BLaER1 treated with 17β-estradiol and CSF1 and Interleukin-3, amounts not matched to agents 10 nM and 100 nM (cell line): ENCODE results near the gene SEL1L2.

Experiments used
- H3K27ac ChIP-seq, 11 experiments: shearing (Covaris generic); formaldehyde crosslinking; 2 replicates each; pipeline ENCODE4 v1.8.1; 2022
- H3K27me3 ChIP-seq, 11 experiments: shearing (Covaris generic); formaldehyde crosslinking; 2 replicates each; pipeline ENCODE4 v1.8.1; 2022
- H3K36me3 ChIP-seq, 11 experiments: shearing (Covaris generic); formaldehyde crosslinking; 2 replicates each; pipeline ENCODE4 v1.8.1; 2022
- H3K4me1 ChIP-seq, 10 experiments: shearing (Covaris generic); formaldehyde crosslinking; 2 replicates each; pipeline ENCODE4 v1.8.1; 2022
- H3K4me2 ChIP-seq, 11 experiments: shearing (Covaris generic); formaldehyde crosslinking; 2 replicates each; pipeline ENCODE4 v1.8.1; 2022
- H3K4me3 ChIP-seq, 10 experiments: shearing (Covaris generic); formaldehyde crosslinking; 2 replicates each; pipeline ENCODE4 v1.8.1; 2022
- H3K9ac ChIP-seq, 11 experiments: shearing (Covaris generic); formaldehyde crosslinking; 2 replicates each; pipeline ENCODE4 v1.8.1; 2022
- H3K9me3 ChIP-seq, 11 experiments: shearing (Covaris generic); formaldehyde crosslinking; replicated peaks in 1 of 11; 2 replicates each; pipeline ENCODE4 v1.8.1; 2022
- H4K20me1 ChIP-seq, 11 experiments: shearing (Covaris generic); formaldehyde crosslinking; 2 replicates each; pipeline ENCODE4 v1.8.1; 2022
- Cebpa-rat ChIP-seq, 11 experiments: shearing (Covaris generic); IDR thresholded peaks; 2 replicates each; pipeline ENCODE4 v1.8.1; 2022

Gene SEL1L2

DNA sequence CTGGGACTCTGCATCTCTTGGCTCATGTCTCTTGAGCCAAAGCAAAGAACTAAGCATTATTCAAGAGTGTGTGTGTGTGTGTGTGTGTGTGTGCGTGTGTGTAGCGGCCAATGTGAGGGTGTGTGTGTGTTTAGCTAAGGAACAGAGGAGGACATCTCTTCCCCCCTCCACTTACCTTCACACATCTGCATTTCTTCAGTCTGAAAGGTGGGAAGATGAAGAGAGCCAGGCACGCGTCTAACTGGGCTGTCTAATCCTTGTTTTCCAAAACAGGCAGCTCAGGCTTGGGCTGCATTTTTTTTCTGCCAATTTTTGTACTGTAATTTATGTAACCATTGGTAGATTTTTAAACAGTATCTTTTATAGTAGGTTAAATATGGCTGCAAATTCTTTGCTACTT lies 146.1 kb downstream of the SEL1L2 start:
- Histone ChIP-seq H3K27me3 (no peaks in the 10 kb centered on the region), H3K9ac (no peak overlapping the region), H3K27ac (no peak overlapping the region), H3K9me3 (peaks cover 0 to 9% (median 0%) of the 10 kb centered on the region in 11 experiments; a peak in 5 of 22 replicates), H3K4me3 (no peak overlapping the region), H3K36me3 (no peaks in the 10 kb centered on the region), H4K20me1 (no peaks in the 10 kb centered on the region), H3K4me2 (no peak overlapping the region), H3K4me1 (no peaks in the 10 kb centered on the region)
- TF ChIP-seq Cebpa-rat (IDR thresholded peaks at IDR 0.05) = no peak

DNA sequence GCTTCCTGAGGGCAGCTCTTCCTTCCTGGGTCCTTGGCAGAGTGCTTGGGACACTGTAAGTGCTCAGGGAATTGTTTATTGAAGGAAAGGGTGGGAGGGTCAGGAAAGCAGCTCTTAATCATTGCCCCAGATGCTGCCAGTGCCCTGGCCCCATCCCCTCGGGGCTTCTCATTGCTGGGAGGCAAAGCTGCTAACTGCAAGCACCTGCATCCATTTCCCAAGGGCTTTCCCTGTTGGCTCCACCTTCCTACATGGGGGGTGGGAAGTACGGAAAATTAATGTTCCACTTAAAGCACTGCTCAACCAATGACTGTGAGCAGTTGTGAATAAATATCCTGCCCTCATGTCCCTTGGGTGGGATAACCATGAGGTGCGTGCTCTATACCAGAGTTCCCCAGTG lies 149.2 kb downstream of the SEL1L2 start:
- H3K4me1 ChIP-seq = no peaks in the 10 kb centered on the region
- H3K4me2 ChIP-seq = no peak overlapping the region
- H3K9ac ChIP-seq = no peak overlapping the region
- no peaks in the 10 kb centered on the region for H3K27me3 ChIP-seq
- no peak overlapping the region for H3K27ac ChIP-seq
- no peak overlapping the region for H3K4me3 ChIP-seq
- H4K20me1 ChIP-seq = no peaks in the 10 kb centered on the region
- H3K9me3 ChIP-seq = no peaks in the 10 kb centered on the region
- TF ChIP-seq Cebpa-rat (IDR thresholded peaks at IDR 0.05) = no peak
- H3K36me3 ChIP-seq = no peaks in the 10 kb centered on the region

- Histone ChIP-seq H3K4me3 (no peak overlapping the region), H3K9me3 (no peaks in the 10 kb centered on the region), H3K36me3 (no peaks in the 10 kb centered on the region), H3K4me1 (no peaks in the 10 kb centered on the region), H3K27me3 (no peaks in the 10 kb centered on the region), H3K4me2 (no peak overlapping the region), H3K9ac (no peak overlapping the region), H3K27ac (no peak overlapping the region), H4K20me1 (no peaks in the 10 kb centered on the region)
- TF ChIP-seq Cebpa-rat (IDR thresholded peaks at IDR 0.05) = no peak
Measured at GRCh38 chr20:13840093-13840465, 150.3 kb downstream of the SEL1L2 start.

DNA sequence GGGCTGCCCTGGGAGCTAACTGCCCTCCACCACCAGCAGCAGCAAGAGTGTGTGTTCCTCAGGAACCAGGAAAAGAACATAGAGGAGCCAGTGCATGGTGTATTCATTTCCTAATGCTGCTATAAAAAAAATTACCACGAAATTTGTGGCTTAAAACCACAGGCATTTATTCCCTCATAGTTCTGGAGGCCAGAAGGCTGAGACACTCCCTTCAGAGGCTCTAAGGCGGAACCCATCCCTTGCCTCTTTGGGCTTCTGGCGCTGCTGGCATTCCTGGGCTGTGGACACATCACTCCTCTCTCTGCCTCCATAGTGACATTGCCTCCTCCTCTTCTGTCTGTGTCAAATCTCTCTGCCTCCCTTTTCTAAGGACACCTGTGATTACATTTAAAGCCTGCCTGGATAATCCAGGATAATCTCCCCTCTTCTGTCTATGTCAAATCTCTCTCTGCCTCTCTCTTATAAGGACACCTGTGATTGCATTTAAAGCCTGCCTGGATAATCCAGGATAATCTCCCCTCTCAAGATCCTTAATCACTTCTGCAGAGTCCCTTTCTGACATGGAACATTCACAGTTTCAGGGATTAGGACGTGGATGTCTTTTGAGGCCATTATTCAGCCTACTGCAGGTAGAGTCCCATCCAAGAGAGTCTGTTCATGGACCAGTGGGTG lies 150.9 kb downstream of the SEL1L2 start:
- Histone ChIP-seq H3K9ac (no peak overlapping the region), H3K27ac (no peak overlapping the region), H3K4me2 (no peak overlapping the region), H3K4me1 (no peaks in the 10 kb centered on the region), H3K27me3 (no peaks in the 10 kb centered on the region), H3K36me3 (no peaks in the 10 kb centered on the region), H3K4me3 (no peak overlapping the region), H3K9me3 (no peaks in the 10 kb centered on the region), H4K20me1 (no peaks in the 10 kb centered on the region)
- no peak for TF ChIP-seq Cebpa-rat (IDR thresholded peaks at IDR 0.05)

DNA sequence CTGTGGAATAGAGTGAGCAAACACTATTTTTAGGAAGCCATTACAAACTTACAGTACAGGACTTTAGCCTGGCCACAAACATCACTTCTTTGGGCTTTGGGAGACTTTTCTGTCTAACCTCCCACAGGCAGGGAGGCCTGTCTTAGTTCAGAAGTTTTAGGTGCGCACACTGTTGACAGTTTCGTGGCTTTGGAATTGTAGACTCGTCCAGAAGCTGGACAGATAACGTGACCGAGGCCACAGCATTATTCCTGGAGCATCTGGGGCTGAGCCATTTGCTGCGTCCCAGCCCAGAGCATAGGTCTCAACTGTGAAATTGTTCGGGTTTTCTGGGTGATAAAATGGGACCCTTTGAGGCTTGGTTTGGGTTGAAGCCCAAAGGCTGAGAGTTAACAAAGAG lies 151.8 kb downstream of the SEL1L2 start:
- Histone ChIP-seq H3K27me3 (no peaks in the 10 kb centered on the region), H3K36me3 (no peaks in the 10 kb centered on the region)

GRCh38 chr20:13831476-13831875 lies 158.9 kb downstream of the SEL1L2 start:
- Histone ChIP-seq H3K4me3 (no peak overlapping the region), H3K9me3 (peaks cover 0 to 4% (median 0%) of the 10 kb centered on the region in 11 experiments; a peak in 1 of 22 replicates), H3K27ac (no peak overlapping the region), H3K9ac (no peak overlapping the region), H3K4me1 (no peaks in the 10 kb centered on the region; a peak in 1 of 20 replicates), H3K27me3 (no peaks in the 10 kb centered on the region), H3K4me2 (no peak overlapping the region), H3K36me3 (no peaks in the 10 kb centered on the region), H4K20me1 (no peaks in the 10 kb centered on the region)
- TF ChIP-seq Cebpa-rat (IDR thresholded peaks at IDR 0.05) = no peak

More for the DNA sequence above, 151.8 kb downstream of the SEL1L2 start:
- Histone ChIP-seq H3K4me2 (no peak overlapping the region), H3K4me3 (no peak overlapping the region), H3K9ac (no peak overlapping the region), H3K27ac (no peak overlapping the region), H3K9me3 (no peaks in the 10 kb centered on the region), H4K20me1 (no peaks in the 10 kb centered on the region), H3K4me1 (no peaks in the 10 kb centered on the region)
- no peak for TF ChIP-seq Cebpa-rat (IDR thresholded peaks at IDR 0.05)

GRCh38 chr20:13825465-13825864 lies 164.9 kb downstream of the SEL1L2 start:
- no peaks in the 10 kb centered on the region for H3K27me3 ChIP-seq
- 0 out of 22 replicates have a peak, but pooled peaks cover 0 to under 1% (median 0%) of the 10 kb centered on the region in 11 experiments for H4K20me1 ChIP-seq
- peak overlapping the region; percentile 17 to 63 (median 40); a peak in 19 of 22 replicates for H3K4me2 ChIP-seq
- H3K9me3 ChIP-seq = no peaks in the 10 kb centered on the region
- peaks cover 8 to 26% (median 13%) of the 10 kb centered on the region in 10 experiments for H3K4me1 ChIP-seq
- no peak for TF ChIP-seq Cebpa-rat (IDR thresholded peaks at IDR 0.05)
- no peak overlapping the region for H3K9ac ChIP-seq
- no peak overlapping the region for H3K27ac ChIP-seq
- peaks cover 4 to 16% (median 10%) of the 10 kb centered on the region in 11 experiments; a peak in 11 of 22 replicates for H3K36me3 ChIP-seq
- H3K4me3 ChIP-seq = no peak overlapping the region

DNA sequence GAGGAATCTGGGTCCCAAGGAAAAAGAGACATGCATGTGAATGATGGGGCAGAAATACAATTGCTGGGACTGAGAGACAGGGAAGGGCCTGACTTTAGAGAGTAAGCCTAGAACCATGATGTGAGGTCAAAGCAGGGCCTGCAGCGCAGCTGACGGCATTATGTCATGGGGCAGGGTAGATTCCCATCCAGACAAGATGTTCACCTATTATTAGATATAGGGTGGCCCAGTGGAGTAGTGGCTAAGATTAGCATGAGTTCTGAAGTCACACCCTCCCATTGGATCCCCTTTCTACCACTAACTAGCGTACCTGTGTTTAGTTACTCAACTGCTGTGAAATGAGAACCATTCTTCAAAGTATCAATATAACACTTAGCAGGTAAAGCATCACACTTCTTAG lies 166.0 kb downstream of the SEL1L2 start:
- H3K9me3 ChIP-seq = no peaks in the 10 kb centered on the region
- peaks cover 8 to 26% (median 13%) of the 10 kb centered on the region in 10 experiments for H3K4me1 ChIP-seq
- no peak overlapping the region for H3K9ac ChIP-seq
- TF ChIP-seq Cebpa-rat (IDR thresholded peaks at IDR 0.05) = no peak
- no peak overlapping the region for H3K4me3 ChIP-seq
- H3K4me2 ChIP-seq = peak overlapping the region in 5 of 11 experiments; percentile 37 to 63 (median 46); a peak in 5 of 22 replicates
- no peaks in the 10 kb centered on the region for H3K27me3 ChIP-seq
- H4K20me1 ChIP-seq = 0 out of 22 replicates have a peak, but pooled peaks cover 0 to 8% (median 0%) of the 10 kb centered on the region in 11 experiments
- H3K27ac ChIP-seq = no peak overlapping the region
- peaks cover 4 to 22% (median 12%) of the 10 kb centered on the region in 11 experiments; a peak in 12 of 22 replicates for H3K36me3 ChIP-seq

GRCh38 chr20:13822459-13822858 lies 168.0 kb downstream of the SEL1L2 start:
- Histone ChIP-seq H3K4me2 (no peak overlapping the region), H3K4me3 (no peak overlapping the region), H3K4me1 (peaks cover 8 to 26% (median 13%) of the 10 kb centered on the region in 10 experiments), H4K20me1 (0 out of 22 replicates have a peak, but pooled peaks cover 0 to 8% (median 0%) of the 10 kb centered on the region in 11 experiments), H3K9ac (no peak overlapping the region), H3K27me3 (no peaks in the 10 kb centered on the region), H3K9me3 (no peaks in the 10 kb centered on the region), H3K27ac (no peak overlapping the region), H3K36me3 (peaks cover 16 to 41% (median 26%) of the 10 kb centered on the region in 11 experiments)
- TF ChIP-seq Cebpa-rat (IDR thresholded peaks at IDR 0.05) = no peak

DNA sequence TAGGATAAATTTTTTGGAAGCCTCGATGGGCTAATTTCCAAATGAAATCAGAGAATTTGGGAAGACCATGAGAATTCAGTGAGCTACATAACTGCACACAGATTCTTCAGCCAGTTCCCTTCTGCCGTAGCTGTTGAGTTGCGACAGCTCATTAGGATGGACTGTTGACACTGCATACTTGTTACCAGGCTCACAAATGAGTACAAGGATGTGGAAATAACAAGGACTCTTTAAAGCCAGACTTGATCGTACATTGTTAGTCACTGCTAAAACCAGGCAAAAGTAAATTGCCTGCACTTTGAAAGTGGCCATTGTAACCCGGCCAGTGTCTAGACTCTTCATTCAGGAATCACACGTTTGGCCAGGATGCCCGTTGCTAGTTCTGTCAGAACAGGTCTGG lies 168.5 kb downstream of the SEL1L2 start:
- H3K27me3 ChIP-seq = no peaks in the 10 kb centered on the region
- H3K27ac ChIP-seq = no peak overlapping the region
- no peak overlapping the region for H3K9ac ChIP-seq
- H3K36me3 ChIP-seq = peaks cover 22 to 47% (median 32%) of the 10 kb centered on the region in 11 experiments
- no peak overlapping the region for H3K4me3 ChIP-seq
- H3K4me2 ChIP-seq = no peak overlapping the region
- 0 out of 22 replicates have a peak, but pooled peaks cover 0 to 8% (median 0%) of the 10 kb centered on the region in 11 experiments for H4K20me1 ChIP-seq
- no peak for TF ChIP-seq Cebpa-rat (IDR thresholded peaks at IDR 0.05)
- peaks cover 8 to 26% (median 13%) of the 10 kb centered on the region in 10 experiments for H3K4me1 ChIP-seq
- no peaks in the 10 kb centered on the region for H3K9me3 ChIP-seq
